Heart right ventricle (tissue), 16 donors: Measurements from ENCODE around the gene AK2. TPM values are rescaled to one million over a fixed set of nuclear protein-coding genes. Genes with fewer than 3 reads are reported as not detected.

Experiments used
- ATAC-seq, 8 donors: fragments of 200-7000 bp; cut with Tn5 transposase; one replicate each; pipeline ENCODE4 v1.9.1; 2020; ENCODE audit warnings: mild to moderate bottlenecking in 8 of 8, moderate library complexity in 8 of 8, moderate number of reproducible peaks in 1 of 8
- DNase-seq, 2 donors: peaks; one replicate each; pipeline ENCODE4 v3.0.0-alpha.2; 2020
- H3K27ac ChIP-seq, 10 donors: fragments of 200-600 bp; sonication (generic) in 2 of 10; one replicate each; pipeline versions ENCODE4 v1.5.0 to v1.8.0; 2020 to 2022; ENCODE audit warnings: mild to moderate bottlenecking in 3 of 10
- H3K27me3 ChIP-seq, 7 donors: fragments of 200-600 bp; one replicate each; pipeline ENCODE4 v1.8.0; 2021 to 2022; ENCODE audit warnings: mild to moderate bottlenecking in 2 of 7
- H3K36me3 ChIP-seq, 9 donors: fragments of 200-600 bp; sonication (generic) in 1 of 9; one replicate each; pipeline versions ENCODE4 v1.5.0 to v1.8.0; 2020 to 2022; ENCODE audit warnings: mild to moderate bottlenecking in 2 of 9
- H3K4me1 ChIP-seq, 9 donors: fragments of 200-600 bp; sonication (generic) in 1 of 9; one replicate each; pipeline versions ENCODE4 v1.5.0 to v1.8.0; 2020 to 2022; ENCODE audit warnings: mild to moderate bottlenecking in 4 of 9
- H3K4me3 ChIP-seq, 10 donors: fragments of 200-600 bp; sonication (generic) in 2 of 10; one replicate each; pipeline versions ENCODE4 v1.5.0 to v1.8.0; 2020 to 2022; ENCODE audit warnings: mild to moderate bottlenecking in 7 of 10, moderate library complexity in 2 of 10
- H3K9me3 ChIP-seq, 11 donors: fragments of 200-600 bp in 10 of 11; sonication (generic) in 2 of 11; one replicate each; pipeline versions ENCODE4 v1.5.0 to v1.8.0; 2013 to 2022; ENCODE audit warnings: mild to moderate bottlenecking in 2 of 11, control low read depth in 1 of 11, moderate library complexity in 1 of 11
- CTCF ChIP-seq, 9 donors: fragments of 200-600 bp; sonication (generic) in 2 of 9; IDR thresholded peaks; one replicate each; pipeline versions ENCODE4 v1.5.0 to v1.8.0; 2021 to 2022; ENCODE audit warnings: antibody characterized with exemption in 9 of 9, mild to moderate bottlenecking in 5 of 9, moderate library complexity in 1 of 9
- WGBS, 2 donors: extraction: QIAGEN DNeasy Blood & Tissue Kit; methylation state at CpG; one replicate each; pipeline ENCODE4 v1.1.7; 2013; ENCODE audit warnings: inconsistent platforms in 1 of 2; 5-methylcytosine and 5-hydroxymethylcytosine counted together
- intact Hi-C, 10 donors: fragments of 100-400 bp; cut with DNase I; formaldehyde crosslinking; loops; one replicate each; pipeline versions ENCODE4 v1.11.1 to v1.14.2; 2022
- polyA plus RNA-seq, 2 donors: library from polyadenylated mRNA; stranded (reverse); fragments of 200-250 nt; gene quantifications; one replicate each; pipeline ENCODE4 v1.2.3, GENCODE V29; 2013
- total RNA-seq, 10 donors: library from RNA; stranded (reverse); fragmentation: NEBNext Ultra II Directional in 3 of 10; extraction: Animal tissue kit (Norgen Biotek cat#: 25700) in 3 of 10; gene quantifications; one replicate each; pipeline versions ENCODE4 v1.2.1 to v1.2.4, GENCODE V29; 2021 to 2023
- donor health status: Arrhythmogenic right ventricular cardiomyopathy.
- donor health status: ischemic (EF 13 %, LVEDD 7.1; RV severe dilation, severe dysfunction).
- donor health status: healthy with polysubstance abuse.
- donor health status: DM: no; HTN: yes; CAD: no.
- donor health status: DM: no; HTN: no; CAD: no.
- donor health status: ischemic (EF 25% LVEDD 6.9; RV normal size, moderate dysfunction).
- donor health status: ischemic (EF 25% LVEDD 5.7; RV mildly dilated, moderate dysfunction).
- donor health status: healthy.
- donor health status: DM: yes; HTN: yes; CAD: no.
- donor health status: Ischemic cardiomyopathy.
- donor health status: ischemic (EF 35%, LVEDD 5.7; RV mildly dilated, moderate dysfunction).
- donor health status: nonischemic (EF 11% LVEDD 7.7; RV severe dilation, severe dysfunction).
- donor health status: DM: yes; HTN: yes; CAD: no.
- donor health status: PGD.
- donor health status: ischemic (EF 29% LVEDD 5.4; RV normal size, mild dysfunction).
- donor health status: nonischemic (EF 23%, LVEDD 6.1; RV moderate dilation, normal function).

AK2 gene
- total and polyA plus RNA-seq, 12 donors, result 93.3 to 305 (median 118) TPM

- no peaks in the 10 kb centered on the region for H3K9me3 ChIP-seq
These were observed 74.3 kb downstream of the AK2 start for GRCh38 chr1:32962248-32962896.

GRCh38 chr1:32960819-32961355 lies 75.8 kb downstream of the AK2 start:
- TF ChIP-seq CTCF (IDR thresholded peaks at IDR 0.05), result no peak
- no peaks in the 10 kb centered on the region for H3K9me3 ChIP-seq
- no peak overlapping the region for H3K4me3 ChIP-seq
- WGBS, 2 donors, result 65 to 70% methylated on average over 8 of the region's 8 CpGs
- intact Hi-C loops, result loop anchor here in 4 of 10 donors (5.0 kb wide), 2 partner anchors 36 to 51 kb away; no protein-coding TSS in a partner anchor
- H3K4me1 ChIP-seq, result peaks cover 0 to 74% (median 34%) of the 10 kb centered on the region in 9 donors
- no peak for DNase-seq
- peaks cover 0 to 11% (median 0%) of the 10 kb centered on the region in 9 donors for H3K36me3 ChIP-seq
- no peaks in the 10 kb centered on the region for H3K27me3 ChIP-seq
- no peak overlapping the region for H3K27ac ChIP-seq
- no peak for ATAC-seq

More at GRCh38 chr1:32962248-32962896, 74.3 kb downstream of the AK2 start:
- intact Hi-C loops, result loop anchor here in 4 of 10 donors (5.0 kb wide), 2 partner anchors 35 to 50 kb away; no protein-coding TSS in a partner anchor
- H3K36me3 ChIP-seq, result peaks cover 0 to 11% (median 0%) of the 10 kb centered on the region in 9 donors
- peak overlapping the region in 4 of 10 donors; percentile 1 to 98 (median 26) for H3K27ac ChIP-seq
- no peaks in the 10 kb centered on the region for H3K27me3 ChIP-seq
- peaks cover 0 to 64% (median 34%) of the 10 kb centered on the region in 9 donors for H3K4me1 ChIP-seq
- TF ChIP-seq CTCF (IDR thresholded peaks at IDR 0.05), result no peak
- WGBS, 2 donors, result 52 to 66% methylated on average over 6 of the region's 6 CpGs
- H3K4me3 ChIP-seq, result peak overlapping the region; percentile 75 to 98 (median 94)
- ATAC-seq (no peak), DNase-seq (no peak)

GRCh38 chr1:32960342-32960741 lies 76.3 kb downstream of the AK2 start:
- peaks cover 0 to 73% (median 34%) of the 10 kb centered on the region in 9 donors for H3K4me1 ChIP-seq
- no peaks in the 10 kb centered on the region for H3K27me3 ChIP-seq
- no peak for ATAC-seq

More at GRCh38 chr1:32960342-32960741, 76.3 kb downstream of the AK2 start:
- intact Hi-C loops, result loop anchor here in 4 of 10 donors (5.0 kb wide), 2 partner anchors 37 to 52 kb away; no protein-coding TSS in a partner anchor
- Histone ChIP-seq H3K4me3 (no peak overlapping the region), H3K36me3 (peaks cover 0 to 11% (median 0%) of the 10 kb centered on the region in 9 donors), H3K27ac (no peak overlapping the region), H3K9me3 (no peaks in the 10 kb centered on the region)
- DNase-seq, result no peak
- WGBS, 2 donors, result 41 to 45% methylated on average over 2 of the region's 2 CpGs
- TF ChIP-seq CTCF (IDR thresholded peaks at IDR 0.05), result no peak
